Sigmoid colon (tissue), 4 donors: ENCODE results near the gene WDFY2.

Experiments used
- CTCF ChIP-seq, 4 experiments: fragments of 450-650 bp in 3 of 4; fragments of 200-600 bp in 1 of 4; IDR thresholded peaks; one replicate each; pipeline ENCODE4 v1.5.1; 2016 to 2019; ENCODE audit warnings: antibody characterized with exemption in 4 of 4, mild to moderate bottlenecking in 3 of 4, moderate library complexity in 2 of 4
- EP300 ChIP-seq, 4 donors: sonication (generic); formaldehyde crosslinking; IDR thresholded peaks; one replicate each; pipeline ENCODE4 v1.6.1; 2017; ENCODE audit warnings: antibody characterized with exemption in 4 of 4
- POLR2A ChIP-seq, 2 donors: fragments of 450-650 bp; IDR thresholded peaks; one replicate each; pipeline ENCODE4 v1.6.1; 2016; ENCODE audit warnings: antibody characterized with exemption in 2 of 2, mild to moderate bottlenecking in 2 of 2, moderate library complexity in 2 of 2
- POLR2AphosphoS5 ChIP-seq, 4 donors: sonication (generic); formaldehyde crosslinking; IDR thresholded peaks; one replicate each; pipeline ENCODE4 v1.6.1; 2017; ENCODE audit warnings: antibody characterized with exemption in 4 of 4

DNA sequence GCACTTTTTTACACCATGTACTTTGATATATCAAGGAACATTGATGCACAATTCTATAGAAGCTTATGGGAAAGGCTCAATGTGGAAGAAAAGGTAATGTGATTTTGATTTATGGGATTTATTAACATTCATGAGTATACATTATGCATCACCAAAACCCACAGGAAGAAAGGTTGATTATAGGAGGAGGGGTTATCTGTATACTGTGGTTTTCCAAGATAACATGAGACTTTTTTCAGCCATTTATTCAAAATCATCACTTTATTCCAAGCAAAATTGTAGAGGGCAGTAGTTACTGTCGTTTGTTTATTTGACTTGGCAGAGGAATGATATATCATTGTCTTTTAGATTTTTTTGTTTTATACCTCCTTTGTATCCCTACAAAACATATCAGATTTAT lies 54.9 kb downstream of the WDFY2 start:
- TF ChIP-seq CTCF (IDR thresholded peaks at IDR 0.05): no peak
- no peak for TF ChIP-seq POLR2A (IDR thresholded peaks at IDR 0.05)
- TF ChIP-seq POLR2AphosphoS5 (IDR thresholded peaks at IDR 0.05): no peak
- TF ChIP-seq EP300 (IDR thresholded peaks at IDR 0.05): no peak
